Activated CD8-positive, alpha-beta T cell treated with anti-CD3 and anti-CD28 coated beads, Interleukin-2, amount 10 ng/mL, durations not matched to agents 7 days and 5 days (primary cell): ENCODE data around the gene DIS3L2. TPM values are rescaled to one million over a fixed set of nuclear protein-coding genes. Genes with fewer than 3 reads are reported as not detected.

ENCODE experiments used
- ATAC-seq: fragments of 150-1000 bp; cut with Tn5 transposase; one replicate; pipeline ENCODE4 v1.10.0; 2021; ENCODE audit warnings: moderate library complexity
- CTCF ChIA-PET: fragments of 350-600 bp; sonication (Branson Sonifier 250); formaldehyde crosslinking; loops from one replicate; lab custom pipeline; 2021; ENCODE audit warnings: antibody characterized with exemption; lab: Charles Lee
- POLR2A ChIA-PET: fragments of 350-600 bp; sonication (Branson Sonifier 250); formaldehyde crosslinking; loops from one replicate; lab custom pipeline; 2021; ENCODE audit warnings: antibody characterized with exemption; lab: Charles Lee
- DNase-seq: peaks from one replicate; pipeline ENCODE4 v3.0.0-alpha.2; 2020
- H3K27ac Mint-ChIP-seq: one replicate; pipeline ENCODE4 v1.8.0; 2021; ENCODE audit warnings: mild to moderate bottlenecking, mixed read lengths
- H3K27me3 Mint-ChIP-seq: one replicate; pipeline ENCODE4 v1.8.0; 2021; ENCODE audit warnings: low read depth, mixed read lengths
- H3K36me3 Mint-ChIP-seq: one replicate; pipeline ENCODE4 v1.8.0; 2021; ENCODE audit warnings: low read depth, mixed read lengths
- H3K4me1 Mint-ChIP-seq: one replicate; pipeline ENCODE4 v1.8.0; 2021; ENCODE audit warnings: low read depth, mixed read lengths
- H3K4me3 Mint-ChIP-seq: one replicate; pipeline ENCODE4 v1.8.0; 2021; ENCODE audit warnings: mild to moderate bottlenecking, mixed read lengths
- H3K9me3 Mint-ChIP-seq: one replicate; pipeline ENCODE4 v1.8.0; 2022; ENCODE audit warnings: mixed read lengths; ENCODE audit not compliant: insufficient read depth
- total RNA-seq, 2 experiments: library from RNA; stranded (reverse); gene quantifications; one replicate each; pipeline ENCODE4 v1.2.3, GENCODE V29; 2021

Gene DIS3L2
- total RNA-seq, 2 experiments from 2014 or later: 32.2 to 36.2 TPM

DNA sequence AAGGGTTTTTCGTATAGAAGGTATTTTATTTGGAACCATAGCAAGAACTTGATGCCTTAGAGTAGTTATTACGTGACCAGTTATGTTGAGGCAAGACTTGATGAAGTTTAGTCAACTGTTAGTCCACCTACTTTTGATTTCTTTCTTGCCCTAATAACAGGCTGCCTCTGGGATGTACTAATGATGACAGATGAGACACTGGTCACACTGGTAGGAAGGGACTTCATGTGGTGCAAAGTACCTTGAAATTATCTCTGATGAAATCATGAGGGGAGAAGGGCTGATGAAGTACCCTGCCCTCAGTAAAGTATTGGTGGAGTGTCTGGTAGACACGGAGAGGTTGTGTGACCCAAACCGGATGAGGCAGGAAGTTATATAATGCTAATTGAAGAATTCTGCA lies 5.4 kb downstream of the DIS3L2 start:
- H3K27ac Mint-ChIP-seq: no peak overlapping the region
- no peak for ATAC-seq
- ChIA-PET CTCF (no interaction called here), POLR2A (no interaction called here)
- H3K36me3 Mint-ChIP-seq: peaks cover 12% of the 10 kb centered on the region
- H3K9me3 Mint-ChIP-seq: peaks cover 7% of the 10 kb centered on the region
- H3K4me3 Mint-ChIP-seq: no peak overlapping the region
- H3K27me3 Mint-ChIP-seq: no peaks in the 10 kb centered on the region
- no peak for DNase-seq
- peaks cover 32% of the 10 kb centered on the region for H3K4me1 Mint-ChIP-seq

- ChIA-PET POLR2A (interaction anchor here (0.8 kb wide), 1 partner anchor 563 kb away, joined by 3 read pairs; no protein-coding TSS in a partner anchor), CTCF (no interaction called here)
- DNase-seq (no peak), ATAC-seq (no peak)
- Mint-ChIP-seq H3K36me3 (peaks cover 16% of the 10 kb centered on the region), H3K27ac (no peak overlapping the region), H3K4me1 (peaks cover 18% of the 10 kb centered on the region), H3K9me3 (peaks cover 7% of the 10 kb centered on the region), H3K4me3 (no peak overlapping the region), H3K27me3 (no peaks in the 10 kb centered on the region)
Measured at GRCh38 chr2:231968820-231969219, 7.3 kb downstream of the DIS3L2 start.

- Mint-ChIP-seq H3K4me3 (no peak overlapping the region), H3K9me3 (peaks cover 7% of the 10 kb centered on the region), H3K36me3 (peaks cover 16% of the 10 kb centered on the region), H3K27me3 (no peaks in the 10 kb centered on the region), H3K4me1 (peaks cover 10% of the 10 kb centered on the region), H3K27ac (no peak overlapping the region)
- POLR2A ChIA-PET: interaction anchor here (1.3 kb wide), 1 partner anchor 9 kb away, joined by 3 read pairs; the partner anchor contains the start of gene DIS3L2
- ATAC-seq (no peak), DNase-seq (no peak)
- CTCF ChIA-PET: no interaction called here
Measured at GRCh38 chr2:231970461-231970860, 8.9 kb downstream of the DIS3L2 start.

DNA sequence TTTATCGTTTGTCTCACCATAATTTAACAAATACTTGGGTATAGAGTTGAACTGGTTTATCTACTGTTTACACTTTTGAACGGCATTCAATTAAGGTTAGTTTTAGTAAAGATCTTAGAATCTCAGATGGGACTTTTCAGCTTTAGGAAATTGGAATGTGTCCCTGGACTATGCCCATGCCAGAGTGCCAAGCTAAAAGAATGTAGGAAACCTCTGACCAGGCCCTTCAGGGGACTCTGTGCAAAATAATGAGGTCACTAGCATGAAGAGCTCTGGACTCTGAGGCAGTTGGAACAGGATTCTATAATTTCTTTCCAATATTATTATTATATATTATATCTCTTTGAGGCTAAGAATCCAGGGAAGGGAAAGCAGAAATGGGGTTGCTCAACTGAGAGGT lies 13.5 kb downstream of the DIS3L2 start:
- CTCF ChIA-PET: no interaction called here

GRCh38 chr2:231977430-231977829 lies 15.9 kb downstream of the DIS3L2 start:
- no peak for DNase-seq
- H3K27ac Mint-ChIP-seq: no peak overlapping the region
- no peaks in the 10 kb centered on the region for H3K9me3 Mint-ChIP-seq
- H3K4me3 Mint-ChIP-seq: no peak overlapping the region
- ChIA-PET CTCF (no interaction called here), POLR2A (no interaction called here)
- no peaks in the 10 kb centered on the region for H3K27me3 Mint-ChIP-seq
- ATAC-seq: no peak
- no peaks in the 10 kb centered on the region for H3K4me1 Mint-ChIP-seq
- peaks cover 7% of the 10 kb centered on the region for H3K36me3 Mint-ChIP-seq

More for the DNA sequence above, 13.5 kb downstream of the DIS3L2 start:
- Mint-ChIP-seq H3K4me3 (no peak overlapping the region), H3K9me3 (no peaks in the 10 kb centered on the region), H3K27ac (no peak overlapping the region), H3K4me1 (no peaks in the 10 kb centered on the region), H3K27me3 (no peaks in the 10 kb centered on the region), H3K36me3 (peaks cover 7% of the 10 kb centered on the region)
- DNase-seq (no peak), ATAC-seq (no peak)
- POLR2A ChIA-PET: no interaction called here

DNA sequence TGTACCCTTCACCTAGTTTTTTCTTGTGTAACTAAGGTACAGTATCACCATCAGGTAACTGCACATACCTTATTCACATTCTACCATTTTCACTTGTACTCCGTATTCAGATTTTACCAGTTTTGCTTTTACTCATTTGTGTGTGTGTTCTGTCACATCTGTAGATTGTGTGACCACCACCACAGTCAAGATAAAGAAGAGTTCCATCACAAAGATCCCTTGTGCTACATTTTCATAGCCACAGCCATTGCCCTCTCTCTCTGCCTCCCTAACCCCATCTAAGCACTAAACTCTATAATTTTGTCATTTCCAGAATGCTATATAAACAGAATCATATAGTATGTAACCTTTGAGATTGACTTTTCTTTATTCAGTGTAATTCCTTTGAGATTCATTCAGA lies 23.5 kb downstream of the DIS3L2 start:
- H3K27me3 Mint-ChIP-seq: no peaks in the 10 kb centered on the region
- no peak overlapping the region for H3K4me3 Mint-ChIP-seq
- H3K27ac Mint-ChIP-seq: no peak overlapping the region
- H3K36me3 Mint-ChIP-seq: peaks cover 12% of the 10 kb centered on the region
- POLR2A ChIA-PET: no interaction called here
- no peaks in the 10 kb centered on the region for H3K9me3 Mint-ChIP-seq
- no peaks in the 10 kb centered on the region for H3K4me1 Mint-ChIP-seq
- CTCF ChIA-PET: no interaction called here
- no peak for ATAC-seq
- DNase-seq: no peak

DNA sequence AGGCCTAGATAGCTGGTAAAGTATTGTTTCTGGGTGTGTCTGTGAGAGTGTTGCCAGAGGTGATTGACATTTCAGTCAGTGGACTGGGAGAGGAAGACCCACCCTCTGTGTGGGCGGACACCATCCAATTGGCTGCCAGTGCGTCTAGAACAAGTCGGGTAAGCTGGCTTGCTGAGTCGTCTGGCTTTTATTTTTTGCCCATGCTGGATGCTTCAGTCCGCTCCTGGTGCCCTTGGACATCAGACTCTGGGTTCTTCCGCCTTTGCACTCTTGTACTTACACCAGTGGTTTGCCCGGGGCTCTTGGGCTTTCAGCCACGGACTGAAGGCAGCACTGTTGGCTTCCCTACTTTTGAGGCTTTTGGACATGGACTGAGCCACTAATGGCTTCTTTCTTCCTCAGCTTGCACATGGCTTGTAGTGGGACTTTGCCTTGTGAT lies 24.3 kb downstream of the DIS3L2 start:
- H3K27me3 Mint-ChIP-seq: no peaks in the 10 kb centered on the region
- no peaks in the 10 kb centered on the region for H3K4me1 Mint-ChIP-seq
- H3K9me3 Mint-ChIP-seq: no peaks in the 10 kb centered on the region
- ATAC-seq: no peak
- H3K4me3 Mint-ChIP-seq: no peak overlapping the region
- ChIA-PET POLR2A (no interaction called here), CTCF (no interaction called here)
- no peak overlapping the region for H3K27ac Mint-ChIP-seq
- DNase-seq: no peak
- H3K36me3 Mint-ChIP-seq: peaks cover 12% of the 10 kb centered on the region

GRCh38 chr2:231987124-231987727 lies 25.7 kb downstream of the DIS3L2 start:
- Mint-ChIP-seq H3K4me3 (no peak overlapping the region), H3K27me3 (no peaks in the 10 kb centered on the region), H3K36me3 (peaks cover 12% of the 10 kb centered on the region), H3K4me1 (no peaks in the 10 kb centered on the region), H3K27ac (no peak overlapping the region), H3K9me3 (no peaks in the 10 kb centered on the region)
- ATAC-seq (no peak), DNase-seq (no peak)
- POLR2A ChIA-PET: no interaction called here
- CTCF ChIA-PET: no interaction called here

DNA sequence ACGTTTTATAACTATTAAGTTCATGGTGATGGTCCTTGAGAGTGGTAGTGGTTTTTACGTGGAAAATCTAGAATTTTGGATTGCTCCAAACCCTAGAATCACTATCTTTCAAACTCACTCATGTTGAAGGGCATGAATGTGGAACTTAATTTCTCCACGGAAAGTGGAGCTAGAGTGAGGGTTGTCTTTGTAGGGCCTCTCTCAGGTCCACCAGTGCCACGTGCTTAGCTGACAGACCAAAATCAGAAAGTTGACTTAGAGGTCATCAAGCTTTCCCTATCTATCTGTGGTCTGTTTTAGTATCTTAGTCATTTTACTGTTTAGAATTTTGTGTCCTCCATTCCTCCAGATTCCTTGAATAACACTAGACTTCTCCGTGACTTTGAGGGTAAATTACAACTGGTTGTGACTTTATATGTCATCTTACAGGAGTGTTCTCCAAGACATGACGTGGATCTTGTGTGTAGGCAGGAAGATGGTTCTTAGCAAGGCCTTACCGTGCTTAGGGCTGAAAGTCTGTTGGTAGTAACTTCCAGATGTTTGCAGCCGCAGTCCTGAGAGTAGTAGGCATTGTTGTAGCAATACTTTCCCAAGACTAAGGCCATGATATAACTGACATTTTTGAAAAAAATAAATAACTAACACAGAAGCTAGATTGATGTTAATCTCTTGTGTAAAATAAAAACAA lies 26.8 kb downstream of the DIS3L2 start:
- POLR2A ChIA-PET: no interaction called here
- no peak overlapping the region for H3K27ac Mint-ChIP-seq
- peaks cover 7% of the 10 kb centered on the region for H3K36me3 Mint-ChIP-seq
- H3K4me1 Mint-ChIP-seq: no peaks in the 10 kb centered on the region
- no peak overlapping the region for H3K4me3 Mint-ChIP-seq
- no peaks in the 10 kb centered on the region for H3K27me3 Mint-ChIP-seq
- no peak for ATAC-seq
- H3K9me3 Mint-ChIP-seq: no peaks in the 10 kb centered on the region
- CTCF ChIA-PET: no interaction called here
- no peak for DNase-seq

GRCh38 chr2:231991664-231992063 lies 30.2 kb downstream of the DIS3L2 start:
- no peaks in the 10 kb centered on the region for H3K9me3 Mint-ChIP-seq
- H3K4me1 Mint-ChIP-seq: peaks cover 5% of the 10 kb centered on the region
- no peaks in the 10 kb centered on the region for H3K27me3 Mint-ChIP-seq
- ChIA-PET CTCF (no interaction called here), POLR2A (no interaction called here)
- no peaks in the 10 kb centered on the region for H3K36me3 Mint-ChIP-seq
- no peak overlapping the region for H3K4me3 Mint-ChIP-seq
- ATAC-seq: no peak
- H3K27ac Mint-ChIP-seq: no peak overlapping the region
- DNase-seq: no peak

DNA sequence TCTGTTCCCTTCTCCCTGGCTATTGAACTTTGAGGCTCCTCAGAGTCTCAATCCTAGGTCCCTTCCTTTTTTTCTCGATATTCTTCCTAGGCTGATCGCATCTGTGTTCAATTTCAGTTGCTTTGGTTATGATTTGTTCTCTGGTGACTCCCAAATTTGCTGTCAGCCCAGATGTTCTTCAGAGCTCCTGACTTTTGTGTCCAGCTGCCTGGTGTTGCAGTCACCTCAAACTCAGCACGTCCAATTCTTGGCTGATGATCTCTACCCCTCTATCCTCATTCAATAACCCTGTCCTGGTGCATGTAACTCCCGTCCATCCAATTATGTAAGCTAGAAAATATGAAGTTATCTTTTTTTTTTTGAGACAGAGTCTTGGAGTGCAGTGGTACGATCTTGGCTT lies 31.4 kb downstream of the DIS3L2 start:
- CTCF ChIA-PET: no interaction called here
- Mint-ChIP-seq H3K27ac (no peak overlapping the region), H3K4me1 (peaks cover 5% of the 10 kb centered on the region), H3K4me3 (no peak overlapping the region), H3K36me3 (no peaks in the 10 kb centered on the region), H3K27me3 (no peaks in the 10 kb centered on the region), H3K9me3 (no peaks in the 10 kb centered on the region)
- DNase-seq: no peak
- POLR2A ChIA-PET: no interaction called here
- ATAC-seq: no peak

DNA sequence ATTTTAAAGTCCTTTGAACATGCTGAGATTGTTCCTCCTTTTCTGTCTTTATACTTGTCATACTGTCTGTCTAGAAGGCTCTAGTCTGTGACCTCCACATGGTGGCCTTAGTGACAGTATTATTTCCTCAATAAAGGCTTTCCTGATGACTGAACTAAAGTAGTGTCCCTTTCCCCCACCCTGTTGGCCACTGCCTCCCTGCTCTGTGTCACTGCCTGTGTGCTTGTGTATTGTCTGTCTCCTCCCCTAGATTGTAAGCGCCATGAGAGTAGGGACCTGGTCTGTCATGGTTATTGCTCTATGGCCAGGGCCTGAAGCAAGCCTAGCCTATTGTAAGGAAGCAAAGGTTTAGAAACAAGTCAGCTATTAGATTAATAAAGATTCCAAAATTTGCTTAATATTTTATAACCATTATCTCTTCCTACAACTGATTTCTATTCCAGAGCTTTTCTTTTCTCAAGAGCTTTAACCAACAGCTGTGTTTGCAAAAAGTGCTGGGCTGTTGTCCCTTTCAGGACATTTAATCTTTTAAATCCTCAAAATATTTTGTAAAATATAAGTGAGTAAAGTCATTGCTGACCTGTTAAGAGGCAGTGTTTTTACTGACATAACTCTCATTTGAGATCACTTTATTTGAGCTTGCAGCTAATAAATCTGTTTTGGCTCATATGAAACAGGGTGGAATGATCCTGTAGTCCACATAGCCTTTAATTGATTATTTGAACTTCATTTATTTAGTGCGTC lies 35.5 kb downstream of the DIS3L2 start:
- DNase-seq: no peak
- ChIA-PET POLR2A (no interaction called here), CTCF (interaction anchor here (0.6 to 0.8 kb wide), 2 partner anchors 41 to 1345 kb away, joined by 3 read pairs; no protein-coding TSS in a partner anchor)
- H3K4me1 Mint-ChIP-seq: peaks cover 5% of the 10 kb centered on the region
- no peak for ATAC-seq
- H3K9me3 Mint-ChIP-seq: no peaks in the 10 kb centered on the region
- H3K27me3 Mint-ChIP-seq: no peaks in the 10 kb centered on the region
- H3K36me3 Mint-ChIP-seq: no peaks in the 10 kb centered on the region
- no peak overlapping the region for H3K4me3 Mint-ChIP-seq
- no peak overlapping the region for H3K27ac Mint-ChIP-seq
